Coronary artery (tissue), 2 donors: ENCODE measurements around the gene DYNC1I1.

Experiments used
- DNase-seq: peaks from one replicate; pipeline ENCODE4 v3.0.0-alpha.2; 2017; ENCODE audit warnings: low spot score
- H3K27ac ChIP-seq, 2 donors: fragments of 200-600 bp; sonication (generic); one replicate each; pipeline ENCODE4 v1.5.1; 2016 to 2019
- H3K4me3 ChIP-seq: fragments of 200-600 bp; sonication (generic); 2 replicates; pipeline ENCODE4 v1.5.1; 2016; ENCODE audit warnings: mild to moderate bottlenecking, moderate library complexity
- TF ChIP-seq, protein P1 (sequence below): fragments of 200-600 bp; sonication (generic); IDR thresholded peaks from one replicate; pipeline ENCODE4 v1.5.1; 2019; ENCODE audit warnings: antibody characterized with exemption

DYNC1I1 gene

DNA sequence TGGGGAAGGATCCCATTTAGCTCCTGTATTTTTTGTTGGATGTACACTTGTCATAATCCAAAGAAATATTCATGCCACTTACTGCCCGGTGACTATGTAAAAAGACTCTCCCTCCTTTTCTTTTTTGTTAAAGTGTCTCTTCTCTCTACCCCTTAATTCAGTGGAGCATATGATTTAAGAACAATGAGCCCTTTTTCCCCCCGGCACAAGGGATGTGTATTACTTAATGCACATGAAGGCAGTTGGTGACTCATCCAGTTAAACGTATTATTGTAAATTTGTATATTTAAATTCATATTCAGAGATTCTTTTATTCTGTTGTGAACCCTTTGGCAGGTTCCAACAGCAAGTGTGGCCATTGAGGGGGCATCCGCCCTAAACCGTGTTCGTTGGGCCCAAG, 307.7 kb downstream of the DYNC1I1 start:
- DNase-seq, result no peak
- TF ChIP-seq, protein P1, sequence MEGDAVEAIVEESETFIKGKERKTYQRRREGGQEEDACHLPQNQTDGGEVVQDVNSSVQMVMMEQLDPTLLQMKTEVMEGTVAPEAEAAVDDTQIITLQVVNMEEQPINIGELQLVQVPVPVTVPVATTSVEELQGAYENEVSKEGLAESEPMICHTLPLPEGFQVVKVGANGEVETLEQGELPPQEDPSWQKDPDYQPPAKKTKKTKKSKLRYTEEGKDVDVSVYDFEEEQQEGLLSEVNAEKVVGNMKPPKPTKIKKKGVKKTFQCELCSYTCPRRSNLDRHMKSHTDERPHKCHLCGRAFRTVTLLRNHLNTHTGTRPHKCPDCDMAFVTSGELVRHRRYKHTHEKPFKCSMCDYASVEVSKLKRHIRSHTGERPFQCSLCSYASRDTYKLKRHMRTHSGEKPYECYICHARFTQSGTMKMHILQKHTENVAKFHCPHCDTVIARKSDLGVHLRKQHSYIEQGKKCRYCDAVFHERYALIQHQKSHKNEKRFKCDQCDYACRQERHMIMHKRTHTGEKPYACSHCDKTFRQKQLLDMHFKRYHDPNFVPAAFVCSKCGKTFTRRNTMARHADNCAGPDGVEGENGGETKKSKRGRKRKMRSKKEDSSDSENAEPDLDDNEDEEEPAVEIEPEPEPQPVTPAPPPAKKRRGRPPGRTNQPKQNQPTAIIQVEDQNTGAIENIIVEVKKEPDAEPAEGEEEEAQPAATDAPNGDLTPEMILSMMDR, result no peak
- Histone ChIP-seq H3K4me3 (no peak overlapping the region), H3K27ac (no peak overlapping the region)

DNA sequence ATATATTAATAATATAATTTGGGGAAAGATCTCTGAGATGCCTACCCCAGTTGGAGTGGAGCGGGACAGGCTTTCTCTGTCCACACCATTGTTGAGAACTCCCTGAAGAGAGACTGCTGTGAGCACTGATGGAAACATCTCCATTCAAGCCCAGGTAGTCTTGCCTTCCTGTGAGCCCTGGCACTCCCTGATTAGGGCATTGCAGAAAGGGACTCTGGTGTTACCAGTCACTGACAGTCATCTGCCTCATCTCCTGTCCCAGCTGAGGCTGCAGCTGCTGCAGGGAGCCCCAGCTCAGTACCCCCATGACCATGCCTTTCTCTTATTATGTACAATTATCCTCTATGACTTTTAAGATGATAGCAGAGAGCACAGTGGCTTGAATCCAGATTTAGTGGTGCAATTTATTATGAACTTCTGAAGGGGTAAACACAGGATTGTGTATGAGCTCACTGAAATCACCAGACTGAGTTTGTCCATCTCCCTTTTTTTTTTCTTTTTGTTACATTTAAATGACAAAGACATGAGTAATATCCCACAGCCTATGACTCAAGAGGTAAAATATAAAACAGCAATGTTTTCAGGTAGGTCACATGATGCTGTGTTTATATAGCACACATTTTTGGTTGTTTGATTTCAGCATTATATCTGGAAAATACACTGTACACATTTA, 312.7 kb downstream of the DYNC1I1 start:
- Histone ChIP-seq H3K4me3 (no peak overlapping the region), H3K27ac (no peak overlapping the region)
- TF ChIP-seq, protein P1, result no peak
- no peak for DNase-seq

DNA sequence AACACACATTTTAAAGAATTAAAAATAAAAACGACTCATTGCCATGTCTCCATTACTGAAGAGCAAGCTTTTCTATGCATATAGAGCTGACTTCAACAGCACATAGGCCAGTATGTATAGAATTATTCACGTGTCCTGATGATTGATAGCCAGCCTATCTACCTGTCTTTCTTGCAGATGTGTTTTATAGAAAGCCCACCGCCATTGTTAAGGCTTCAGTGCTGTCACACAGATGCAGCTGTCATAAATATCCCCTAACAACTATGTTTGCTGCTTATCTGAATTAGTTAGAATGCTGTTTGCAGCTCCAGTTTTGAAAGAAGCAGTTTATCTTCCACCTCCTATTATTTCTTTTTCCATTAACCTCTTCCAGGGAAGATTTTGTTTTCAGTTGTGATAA, 313.6 kb downstream of the DYNC1I1 start:
- TF ChIP-seq, protein P1, result no peak
- DNase-seq, result no peak
- Histone ChIP-seq H3K27ac (no peak overlapping the region), H3K4me3 (no peak overlapping the region)

DNA sequence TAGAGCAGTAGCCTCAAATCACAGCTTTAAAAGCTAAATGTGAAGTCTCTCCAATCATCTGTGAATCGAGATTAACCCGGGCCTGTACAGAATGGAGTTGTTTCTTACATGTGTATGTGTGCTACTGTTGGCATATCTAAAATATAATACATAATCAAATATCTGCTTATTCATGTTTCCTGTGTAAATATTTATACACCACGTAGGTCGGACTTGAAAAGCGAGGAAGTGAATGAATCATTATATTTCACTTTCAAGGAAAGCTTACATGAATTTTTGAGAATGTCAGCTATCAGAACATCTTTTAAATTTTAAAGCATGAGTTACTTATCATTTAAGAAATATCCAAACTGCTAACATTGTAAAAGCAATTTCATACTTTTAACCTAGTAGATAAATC, 316.2 kb downstream of the DYNC1I1 start:
- DNase-seq, result no peak
- TF ChIP-seq, protein P1, result no peak
- no peak overlapping the region for H3K4me3 ChIP-seq
- H3K27ac ChIP-seq, result no peak overlapping the region

DNA sequence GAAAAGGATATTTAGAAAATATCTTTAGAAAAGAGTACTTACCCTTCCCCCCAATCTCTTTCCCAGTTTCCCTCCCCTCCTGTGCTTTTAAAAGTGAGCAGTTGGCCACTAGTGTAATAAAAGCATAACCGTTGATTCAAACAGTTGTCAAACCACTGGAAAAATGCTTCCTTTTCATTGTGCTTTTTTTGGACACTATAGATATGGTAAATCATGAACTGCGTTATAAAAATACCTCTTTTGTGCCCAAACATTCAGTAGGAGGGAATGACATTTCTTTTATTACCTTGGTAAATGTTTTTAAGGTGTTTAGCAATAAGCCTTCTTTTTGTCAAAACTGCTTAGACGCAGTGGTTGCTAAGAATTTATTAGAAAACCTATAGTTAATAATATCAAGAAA, 317.2 kb downstream of the DYNC1I1 start:
- DNase-seq, result no peak
- TF ChIP-seq, protein P1, result no peak
- Histone ChIP-seq H3K27ac (no peak overlapping the region), H3K4me3 (no peak overlapping the region)

DNA sequence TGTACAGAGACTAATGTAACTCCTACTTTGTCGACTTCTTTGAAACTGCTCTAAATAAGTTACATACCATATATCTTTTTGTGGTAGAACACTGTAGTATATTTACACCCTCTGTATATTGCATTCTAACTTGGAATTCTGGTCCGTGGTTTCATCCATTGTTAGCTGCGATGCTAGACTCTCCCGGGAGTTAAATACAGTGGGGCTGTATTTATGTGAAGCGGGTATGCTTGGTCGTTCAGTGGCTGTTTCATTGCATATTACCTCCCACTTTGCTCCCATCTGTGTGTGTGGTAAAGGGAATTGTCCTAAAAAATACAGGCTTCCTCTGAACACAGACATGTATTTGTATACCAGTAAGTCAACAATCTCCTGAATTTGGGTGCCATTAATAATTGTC, 318.4 kb downstream of the DYNC1I1 start:
- Histone ChIP-seq H3K27ac (no peak overlapping the region), H3K4me3 (no peak overlapping the region)
- no peak for DNase-seq
- TF ChIP-seq, protein P1, result no peak

DNA sequence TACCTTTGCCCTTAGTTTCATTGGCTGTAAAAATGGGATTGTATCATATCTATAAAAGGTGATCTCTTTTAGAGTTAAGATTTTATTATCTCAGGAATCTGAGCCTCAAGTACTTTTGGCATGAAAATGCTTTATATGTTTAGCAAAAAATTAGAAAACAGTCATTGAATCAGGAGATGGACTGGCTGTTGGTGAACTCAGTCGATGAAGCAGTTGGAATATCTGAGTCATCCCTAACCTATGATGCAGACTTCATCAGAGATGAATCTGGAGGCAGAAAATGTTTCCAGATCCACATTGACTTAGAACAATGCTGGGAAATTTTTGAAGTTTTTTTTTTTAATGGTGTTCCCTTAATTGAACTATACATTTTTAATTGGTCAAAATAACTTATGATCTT, 321.1 kb downstream of the DYNC1I1 start:
- TF ChIP-seq, protein P1, result no peak
- H3K4me3 ChIP-seq, result no peak overlapping the region
- DNase-seq, result no peak
- H3K27ac ChIP-seq, result no peak overlapping the region
